Lower leg skin (tissue), 3 donors: ENCODE measurements around the gene NUP88.

Experiments used
- POLR2A ChIP-seq, 2 donors: fragments of 450-650 bp; IDR thresholded peaks; one replicate each; pipeline ENCODE4 v1.6.1; 2016 to 2017; ENCODE audit warnings: antibody characterized with exemption in 2 of 2, mild to moderate bottlenecking in 1 of 2, moderate library complexity in 1 of 2
- TF ChIP-seq, protein P1 (sequence below), 3 donors: fragments of 450-650 bp; IDR thresholded peaks; one replicate each; pipeline ENCODE4 v1.5.1; 2016; ENCODE audit warnings: antibody characterized with exemption in 3 of 3, mild to moderate bottlenecking in 3 of 3, moderate library complexity in 2 of 3

DNA sequence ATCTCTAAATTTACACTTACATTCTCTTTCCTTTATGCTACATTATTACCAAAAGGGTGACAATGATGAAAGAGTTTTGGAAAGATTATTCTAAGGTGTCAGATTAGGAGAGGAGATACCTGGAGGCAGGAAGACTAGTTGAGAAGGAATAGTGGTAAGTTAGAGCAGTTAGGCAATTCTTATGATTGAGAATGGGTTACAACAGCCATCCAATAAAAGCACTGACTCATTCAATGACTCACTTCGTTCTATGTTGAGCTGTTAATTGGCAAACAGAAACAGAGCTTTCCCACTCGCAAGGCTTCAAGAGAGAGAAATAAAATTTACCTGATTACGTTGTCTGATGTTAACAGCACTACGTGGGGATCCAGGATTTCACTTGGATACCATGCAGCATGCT is 5.8 kb downstream of the NUP88 start:
- TF ChIP-seq, protein P1, sequence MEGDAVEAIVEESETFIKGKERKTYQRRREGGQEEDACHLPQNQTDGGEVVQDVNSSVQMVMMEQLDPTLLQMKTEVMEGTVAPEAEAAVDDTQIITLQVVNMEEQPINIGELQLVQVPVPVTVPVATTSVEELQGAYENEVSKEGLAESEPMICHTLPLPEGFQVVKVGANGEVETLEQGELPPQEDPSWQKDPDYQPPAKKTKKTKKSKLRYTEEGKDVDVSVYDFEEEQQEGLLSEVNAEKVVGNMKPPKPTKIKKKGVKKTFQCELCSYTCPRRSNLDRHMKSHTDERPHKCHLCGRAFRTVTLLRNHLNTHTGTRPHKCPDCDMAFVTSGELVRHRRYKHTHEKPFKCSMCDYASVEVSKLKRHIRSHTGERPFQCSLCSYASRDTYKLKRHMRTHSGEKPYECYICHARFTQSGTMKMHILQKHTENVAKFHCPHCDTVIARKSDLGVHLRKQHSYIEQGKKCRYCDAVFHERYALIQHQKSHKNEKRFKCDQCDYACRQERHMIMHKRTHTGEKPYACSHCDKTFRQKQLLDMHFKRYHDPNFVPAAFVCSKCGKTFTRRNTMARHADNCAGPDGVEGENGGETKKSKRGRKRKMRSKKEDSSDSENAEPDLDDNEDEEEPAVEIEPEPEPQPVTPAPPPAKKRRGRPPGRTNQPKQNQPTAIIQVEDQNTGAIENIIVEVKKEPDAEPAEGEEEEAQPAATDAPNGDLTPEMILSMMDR (IDR thresholded peaks at IDR 0.05) = no peak
- TF ChIP-seq POLR2A (IDR thresholded peaks at IDR 0.05) = no peak
